AG09309 (cell line): Measurements from ENCODE around the gene TRIM9.
"Not testable (repeated sequence)": the region's sequence is repeated elsewhere in the genome, so short reads cannot be mapped to it uniquely, and the experiment has no call there.

ENCODE experiments used
- DNase-seq: peaks from one replicate; pipeline ENCODE4 v3.0.0-alpha.2; 2010; ENCODE audit warnings: low read depth
- H3K4me3 ChIP-seq: 2 replicates; pipeline ENCODE4 v1.5.1; 2011; ENCODE audit warnings: mild to moderate bottlenecking, low read depth, low read length, moderate library complexity; ENCODE audit not compliant: control insufficient read depth
- TF ChIP-seq, protein P1 (sequence below): IDR thresholded peaks from 2 replicates; pipeline ENCODE4 v1.5.1; 2011; ENCODE audit warnings: mild to moderate bottlenecking, low read depth, low read length, inconsistent platforms; ENCODE audit not compliant: insufficient read depth, control insufficient read depth; ENCODE audit errors: missing control alignments

TRIM9 gene

DNA sequence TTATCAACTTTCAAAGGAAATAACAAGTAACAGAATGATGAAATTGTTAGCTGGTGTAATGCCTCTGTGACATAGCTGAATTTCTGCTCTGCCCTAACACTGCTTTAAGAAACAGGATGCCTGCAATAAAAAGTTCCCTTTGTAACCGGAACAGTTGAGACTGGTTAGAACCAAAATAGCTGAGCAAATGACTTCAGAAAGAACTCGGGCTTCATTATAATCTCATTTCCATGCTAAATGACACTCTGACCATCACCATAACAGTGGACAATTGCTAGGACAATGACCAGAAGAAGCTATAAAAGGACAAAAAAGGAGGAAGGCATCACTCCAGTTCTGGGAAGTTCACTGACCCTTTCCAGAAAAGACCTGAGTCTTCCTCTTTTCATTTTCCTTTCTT, 127.1 kb downstream of the TRIM9 start:
- TF ChIP-seq, protein P1, sequence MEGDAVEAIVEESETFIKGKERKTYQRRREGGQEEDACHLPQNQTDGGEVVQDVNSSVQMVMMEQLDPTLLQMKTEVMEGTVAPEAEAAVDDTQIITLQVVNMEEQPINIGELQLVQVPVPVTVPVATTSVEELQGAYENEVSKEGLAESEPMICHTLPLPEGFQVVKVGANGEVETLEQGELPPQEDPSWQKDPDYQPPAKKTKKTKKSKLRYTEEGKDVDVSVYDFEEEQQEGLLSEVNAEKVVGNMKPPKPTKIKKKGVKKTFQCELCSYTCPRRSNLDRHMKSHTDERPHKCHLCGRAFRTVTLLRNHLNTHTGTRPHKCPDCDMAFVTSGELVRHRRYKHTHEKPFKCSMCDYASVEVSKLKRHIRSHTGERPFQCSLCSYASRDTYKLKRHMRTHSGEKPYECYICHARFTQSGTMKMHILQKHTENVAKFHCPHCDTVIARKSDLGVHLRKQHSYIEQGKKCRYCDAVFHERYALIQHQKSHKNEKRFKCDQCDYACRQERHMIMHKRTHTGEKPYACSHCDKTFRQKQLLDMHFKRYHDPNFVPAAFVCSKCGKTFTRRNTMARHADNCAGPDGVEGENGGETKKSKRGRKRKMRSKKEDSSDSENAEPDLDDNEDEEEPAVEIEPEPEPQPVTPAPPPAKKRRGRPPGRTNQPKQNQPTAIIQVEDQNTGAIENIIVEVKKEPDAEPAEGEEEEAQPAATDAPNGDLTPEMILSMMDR: no peak
- no peak for DNase-seq
- H3K4me3 ChIP-seq: no peak overlapping the region

DNA sequence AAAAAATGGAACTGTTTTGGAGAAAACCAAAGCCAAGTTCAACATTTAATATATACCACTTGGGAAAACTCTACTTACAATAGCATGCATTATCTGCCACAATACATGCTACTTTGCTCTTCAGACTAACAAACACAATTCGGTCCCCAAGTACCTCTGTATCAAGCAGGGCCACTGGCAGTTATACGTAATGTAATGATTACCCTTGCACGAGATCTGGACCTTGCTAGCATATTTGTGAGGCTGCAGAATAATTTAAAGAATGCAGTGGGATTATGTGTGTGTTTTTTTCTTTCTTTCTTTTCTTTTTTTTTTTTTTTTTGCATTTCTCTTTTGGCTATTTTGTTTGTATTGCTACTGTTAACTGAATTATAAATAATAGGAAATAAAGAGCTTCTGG, 127.8 kb downstream of the TRIM9 start:
- H3K4me3 ChIP-seq: no peak overlapping the region
- TF ChIP-seq, protein P1: no peak
- DNase-seq: peak; percentile 53

DNA sequence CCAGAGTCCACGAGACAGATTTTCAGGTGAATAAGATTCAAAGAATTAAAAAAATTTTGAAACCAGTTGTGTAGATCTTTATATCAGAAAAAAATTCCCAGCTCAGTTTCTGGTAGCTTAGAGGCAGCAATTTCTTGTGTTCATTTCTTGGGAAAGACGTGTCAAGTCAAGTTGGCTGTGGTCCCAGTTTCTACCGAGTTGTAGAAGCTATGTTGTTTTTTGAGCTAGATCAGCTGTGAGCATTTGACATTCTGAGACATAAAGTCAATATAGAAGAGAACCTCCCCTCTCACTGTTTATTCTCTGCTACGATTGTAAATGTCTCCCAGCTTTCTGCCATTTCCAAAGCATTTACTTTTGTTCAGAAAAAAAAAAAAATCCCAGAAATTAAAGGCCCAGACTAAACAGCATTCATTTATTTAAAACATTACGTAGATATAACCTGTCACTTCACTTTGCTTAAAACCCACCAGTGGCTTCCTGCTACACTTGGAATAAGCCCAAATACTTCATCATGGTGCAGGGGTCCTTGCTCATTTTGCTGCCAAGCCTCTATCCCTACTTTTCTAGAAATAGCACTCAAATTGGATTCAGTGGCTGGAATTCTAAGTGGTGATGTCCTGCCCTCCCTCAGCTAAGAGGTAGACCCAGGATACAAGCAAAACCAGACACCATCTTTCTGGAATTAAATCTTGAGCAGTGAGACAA, 130.1 kb downstream of the TRIM9 start:
- no peak overlapping the region for H3K4me3 ChIP-seq
- DNase-seq: peak; percentile 83
- TF ChIP-seq, protein P1: no peak

DNA sequence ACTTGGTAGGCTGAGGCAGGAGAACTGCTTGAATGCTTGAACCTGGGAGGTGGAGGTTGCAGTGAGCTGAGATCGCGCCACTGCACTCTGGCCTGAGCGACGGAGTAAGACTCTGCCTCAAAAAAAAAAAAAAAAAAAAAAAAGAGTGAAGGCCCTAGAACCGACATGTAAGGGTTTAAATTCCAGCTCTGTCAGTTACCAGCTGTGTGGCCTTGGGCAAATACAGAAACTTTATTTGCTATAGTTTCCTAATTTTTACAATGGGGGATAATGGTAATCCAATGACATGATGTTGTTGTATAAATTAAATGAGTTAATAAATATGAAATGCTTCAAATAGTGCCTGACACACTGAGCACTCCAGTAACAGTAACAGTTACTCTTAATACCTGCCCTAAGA, 131.0 kb downstream of the TRIM9 start:
- DNase-seq: no peak
- TF ChIP-seq, protein P1: no peak
- no peak overlapping the region for H3K4me3 ChIP-seq

DNA sequence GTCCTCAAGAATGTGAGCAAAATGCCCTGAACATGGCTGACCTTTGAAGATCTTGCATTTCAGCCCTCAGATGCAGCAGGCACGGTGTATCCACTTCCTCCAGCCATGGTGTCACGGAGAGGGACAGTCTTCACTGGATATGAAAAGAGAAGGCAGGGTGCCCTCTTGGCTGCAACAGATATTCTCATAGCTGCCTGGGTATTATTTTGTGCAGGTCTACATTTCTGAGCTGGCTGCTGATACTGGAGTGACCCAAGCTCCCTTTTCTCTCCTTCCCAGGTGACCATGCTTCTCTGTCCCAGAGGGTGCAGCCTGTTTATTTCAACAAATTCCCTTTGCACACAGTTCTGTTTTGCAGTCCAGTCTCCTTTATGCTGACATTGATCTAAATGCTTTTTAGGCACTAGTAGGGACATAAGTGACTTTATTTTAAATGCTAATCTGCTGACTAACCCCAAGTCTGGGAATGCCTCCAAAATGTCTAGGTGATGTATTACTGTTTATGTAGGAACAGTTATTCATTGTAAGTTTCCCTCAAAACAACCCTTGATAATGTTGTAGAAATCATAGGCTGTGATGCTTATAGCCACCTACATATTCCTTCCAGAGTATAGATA, 133.2 kb downstream of the TRIM9 start:
- TF ChIP-seq, protein P1: no peak
- H3K4me3 ChIP-seq: no peak overlapping the region
- DNase-seq: peak; percentile 57

DNA sequence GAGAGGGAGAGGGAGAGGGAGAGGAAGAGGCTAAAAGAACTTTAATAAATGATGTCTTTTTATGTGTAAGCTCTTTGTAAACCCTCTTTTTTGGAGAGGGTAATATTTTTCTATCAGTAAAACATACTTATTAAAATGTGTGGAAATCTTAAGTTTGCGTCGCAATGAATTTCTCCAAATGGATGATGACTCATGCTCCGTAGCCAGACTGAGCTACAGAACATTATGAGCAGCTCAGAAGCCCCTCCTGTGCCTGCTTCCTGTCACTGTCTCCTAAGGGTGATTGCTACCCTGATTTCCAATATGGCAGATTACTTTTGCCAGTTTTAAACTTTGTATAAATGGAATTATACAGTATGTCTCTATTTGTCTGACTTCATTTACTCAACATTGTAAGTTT, 137.6 kb downstream of the TRIM9 start:
- no peak overlapping the region for H3K4me3 ChIP-seq
- no peak for DNase-seq
- TF ChIP-seq, protein P1: no peak

DNA sequence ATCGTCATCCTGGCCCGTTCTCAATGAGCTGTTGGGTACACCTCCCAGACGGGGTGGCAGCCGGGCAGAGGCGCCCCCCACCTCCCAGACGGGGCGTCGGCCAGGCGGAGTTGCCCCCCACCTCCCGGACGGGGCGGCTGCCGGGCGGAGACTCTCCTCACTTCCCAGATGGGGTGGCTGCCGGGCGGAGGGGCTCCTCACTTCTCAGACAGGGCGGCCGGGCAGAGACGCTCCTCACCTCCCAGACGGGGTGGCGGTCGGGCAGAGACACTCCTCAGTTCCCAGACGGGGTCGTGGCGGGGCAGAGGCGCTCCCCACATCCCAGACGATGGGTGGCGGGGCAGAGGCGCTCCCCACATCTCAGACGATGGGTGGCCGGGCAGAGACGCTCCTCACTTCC, 138.5 kb downstream of the TRIM9 start:
- not testable (repeated sequence) for H3K4me3 ChIP-seq, DNase-seq
